IMR-90 (cell line): ENCODE measurements around the gene ATXN1L. TPM values are rescaled to one million over a fixed set of nuclear protein-coding genes. Genes with fewer than 3 reads are reported as not detected.

Source experiments
- ATAC-seq: fragments of 200-7000 bp; cut with Tn5 transposase; 2 replicates; pipeline ENCODE4 v1.9.1; 2020; ENCODE audit warnings: low read depth, mild to moderate bottlenecking, moderate library complexity
- BruUV-seq: library from RNA; stranded (reverse); fragments of 400-500 nt; replicated peaks from 2 replicates; lab custom pipeline; 2021; lab: Mats Ljungman, UMichigan
- CTCF ChIA-PET: fragments of 300-600 bp; formaldehyde crosslinking; extraction: SDS; loops from one replicate; lab custom pipeline; 2021; ENCODE audit warnings: antibody characterized with exemption; lab: Yijun Ruan, JAX
- POLR2A ChIA-PET: fragments of 300-600 bp; sonication (Branson Sonifier 250); formaldehyde crosslinking; loops from one replicate; lab custom pipeline; 2022; ENCODE audit warnings: antibody characterized with exemption; ENCODE audit not compliant: unreplicated experiment; lab: Charles Lee
- DNase-seq: peaks from one replicate; pipeline ENCODE4 v3.0.0; 2013
- H2AFZ ChIP-seq: replicated peaks from 2 replicates; pipeline ENCODE3; 2013; ENCODE audit warnings: low read length, mild to moderate bottlenecking; ENCODE audit not compliant: poor library complexity
- H2AK5ac ChIP-seq: 2 replicates; pipeline ENCODE4 v1.6.1; 2013; ENCODE audit warnings: low read depth, low read length, inconsistent platforms
- H2AK9ac ChIP-seq: replicated peaks from 2 replicates; pipeline ENCODE3; 2013; ENCODE audit warnings: mild to moderate bottlenecking, low read depth, low read length, moderate library complexity; ENCODE audit not compliant: poor library complexity
- H2BK120ac ChIP-seq: 2 replicates; pipeline ENCODE4 v1.6.1; 2013; ENCODE audit warnings: low read depth, low read length, inconsistent platforms
- H2BK15ac ChIP-seq: 3 replicates; pipeline ENCODE4 v1.6.1; 2013; ENCODE audit warnings: low read depth, low read length, inconsistent platforms
- H2BK20ac ChIP-seq: 2 replicates; pipeline ENCODE4 v1.6.1; 2013; ENCODE audit warnings: low read depth, mild to moderate bottlenecking, inconsistent platforms, low read length, moderate library complexity
- H2BK5ac ChIP-seq: 2 replicates; pipeline ENCODE4 v1.6.1; 2013; ENCODE audit warnings: mild to moderate bottlenecking, low read depth, low read length, inconsistent platforms; ENCODE audit not compliant: poor library complexity, severe bottlenecking
- H3K14ac ChIP-seq: replicated peaks from 2 replicates; pipeline ENCODE4 v1.6.1; 2013; ENCODE audit warnings: low read depth, low read length, inconsistent platforms
- H3K18ac ChIP-seq: 2 replicates; pipeline ENCODE4 v1.6.1; 2013; ENCODE audit warnings: low read depth, low read length, control low read depth
- H3K23ac ChIP-seq: 2 replicates; pipeline ENCODE4 v1.6.1; 2013; ENCODE audit warnings: low read depth, low read length, inconsistent platforms
- H3K27ac ChIP-seq: 2 replicates; pipeline ENCODE4 v1.5.1; 2013; ENCODE audit warnings: mild to moderate bottlenecking, control low read depth, low read length; ENCODE audit not compliant: insufficient read depth
- H3K27me3 ChIP-seq: 2 replicates; pipeline ENCODE4 v1.6.1; 2013; ENCODE audit warnings: low read length; ENCODE audit not compliant: control insufficient read depth, insufficient read depth
- H3K36me3 ChIP-seq: 2 replicates; pipeline ENCODE4 v1.6.1; 2013; ENCODE audit warnings: low read length, mixed read lengths; ENCODE audit not compliant: control insufficient read depth, insufficient read depth
- H3K4ac ChIP-seq: 2 replicates; pipeline ENCODE4 v1.6.1; 2013; ENCODE audit warnings: low read depth, low read length, inconsistent platforms
- H3K4me1 ChIP-seq: 2 replicates; pipeline ENCODE4 v1.6.1; 2013; ENCODE audit warnings: low read length, mixed read lengths; ENCODE audit not compliant: control insufficient read depth, insufficient read depth
- H3K4me2 ChIP-seq: 2 replicates; pipeline ENCODE4 v1.6.1; 2013; ENCODE audit warnings: low read depth, mild to moderate bottlenecking, control low read depth, low read length, moderate library complexity
- H3K4me3 ChIP-seq: 2 replicates; pipeline ENCODE4 v1.5.1; 2013; ENCODE audit warnings: low read depth, mild to moderate bottlenecking, control low read depth, low read length, moderate library complexity; ENCODE audit not compliant: insufficient read depth
- H3K56ac ChIP-seq: 2 replicates; pipeline ENCODE4 v1.6.1; 2013; ENCODE audit warnings: low read length, inconsistent platforms; ENCODE audit not compliant: insufficient read depth; ENCODE audit errors: extremely low read depth
- H3K79me1 ChIP-seq, 2 experiments: 2 replicates each; pipeline ENCODE4 v1.6.1; 2013; ENCODE audit warnings: low read length in 2 of 2, inconsistent platforms in 1 of 2, low read depth in 1 of 2
- H3K9ac ChIP-seq: 2 replicates; pipeline ENCODE4 v1.6.1; 2013; ENCODE audit warnings: low read depth, low read length, control low read depth
- H3K9me1 ChIP-seq: 2 replicates; pipeline ENCODE4 v1.6.1; 2013; ENCODE audit warnings: low read length, inconsistent platforms; ENCODE audit not compliant: insufficient read depth
- H3K9me3 ChIP-seq: 2 replicates; pipeline ENCODE4 v1.6.1; 2013; ENCODE audit warnings: low read length; ENCODE audit not compliant: control insufficient read depth, insufficient read depth
- H4K20me1 ChIP-seq: 2 replicates; pipeline ENCODE4 v1.6.1; 2013; ENCODE audit warnings: low read length, inconsistent platforms; ENCODE audit not compliant: insufficient read depth
- H4K5ac ChIP-seq: 2 replicates; pipeline ENCODE4 v1.6.1; 2013; ENCODE audit warnings: mild to moderate bottlenecking, low read depth, low read length, control low read depth
- H4K8ac ChIP-seq, 2 experiments: 2 replicates each; pipeline ENCODE4 v1.6.1; 2013; ENCODE audit warnings: low read depth in 2 of 2, low read length in 2 of 2, control low read depth in 1 of 2, inconsistent platforms in 1 of 2
- H4K91ac ChIP-seq: 2 replicates; pipeline ENCODE4 v1.6.1; 2013; ENCODE audit warnings: low read depth, low read length, inconsistent platforms; ENCODE audit not compliant: insufficient read depth
- RCOR1 ChIP-seq: IDR thresholded peaks from 2 replicates; pipeline ENCODE4 v1.6.1; 2012; ENCODE audit warnings: mild to moderate bottlenecking, low read length, improper control_type of control experiment; ENCODE audit not compliant: insufficient replicate concordance
- WGBS, 2 experiments: methylation state at CpG; one replicate each; pipeline versions ENCODE4 v1.1.5 to v1.1.7; 2013; ENCODE audit warnings: missing lambda C conversion rate in 2 of 2; ENCODE audit not compliant: insufficient read length in 1 of 2; ENCODE audit errors: extremely low coverage in 2 of 2; 5-methylcytosine and 5-hydroxymethylcytosine counted together
- dilution Hi-C: fragments of 300-500 bp; cut with HindIII; formaldehyde crosslinking; loops from one replicate; pipeline ENCODE4 v1.14.3; 2018; ENCODE audit warnings: low sequenced_read_pairs; ENCODE audit not compliant: unreplicated experiment
- in situ Hi-C: fragments of 300-500 bp; cut with MboI; formaldehyde crosslinking; loops from 3 replicates; pipeline ENCODE4 v1.14.3; 2019; ENCODE audit warnings: low sequenced_read_pairs, inconsistent platforms, mixed read lengths
- intact Hi-C: fragments of 100-400 bp; cut with micrococcal nuclease; formaldehyde crosslinking; loops from 2 replicates; pipeline ENCODE4 v1.10.0; 2022
- polyA plus RNA-seq, 3 experiments: library from polyadenylated mRNA; depleted of rRNA; stranded (reverse); fragments of >200 nt; gene quantifications; 2 replicates each; pipeline ENCODE4 v1.2.3, GENCODE V29; 2012; ENCODE audit warnings: low replicate concordance in 1 of 3
- total RNA-seq: library from RNA; depleted of rRNA; stranded (reverse); fragments of >200 nt; gene quantifications from 2 replicates; pipeline ENCODE4 v1.2.3, GENCODE V29; 2012

ATXN1L gene
- total and polyA plus RNA-seq, 2 of the 4 experiments (the other 2 are of a cell fraction) = 5.2 to 9.2 TPM

- Histone ChIP-seq H4K5ac (no peak overlapping the region), H3K27me3 (no peaks in the 10 kb centered on the region), H3K27ac (no peak overlapping the region), H2BK15ac (no peak overlapping the region), H3K18ac (no peak overlapping the region), H3K4me3 (no peak overlapping the region), H3K9me1 (peaks cover 21% of the 10 kb centered on the region), H3K4ac (no peak overlapping the region), H2BK120ac (no peak overlapping the region), H4K20me1 (peaks cover 25% of the 10 kb centered on the region), H2BK20ac (no peak overlapping the region), H3K4me2 (no peak overlapping the region), H3K9me3 (no peaks in the 10 kb centered on the region), H3K14ac (no peak overlapping the region), H4K91ac (no peak overlapping the region), H3K4me1 (no peaks in the 10 kb centered on the region), H3K23ac (no peak overlapping the region), H3K56ac (no peak overlapping the region), H2AK5ac (no peak overlapping the region), H3K9ac (no peak overlapping the region), H2AFZ (no peak overlapping the region), H3K79me1 (peaks cover 28 to 77% of the 10 kb centered on the region in 2 experiments), H2AK9ac (no peak overlapping the region), H4K8ac (no peak overlapping the region), H3K36me3 (peaks cover 54% of the 10 kb centered on the region), H2BK5ac (no peak overlapping the region)
- ChIA-PET CTCF (interaction anchor here (0.6 kb wide), 1 partner anchor 22 kb away, joined by 3 read pairs; no protein-coding TSS in a partner anchor), POLR2A (no interaction called here)
- no peak for DNase-seq
- no CpG with 5 or more reads among the region's 4 CpGs for WGBS, 2 experiments
- no TSS peak for BruUV-seq
- ATAC-seq = no peak
- intact Hi-C loops = no loop called here
- no peak for TF ChIP-seq RCOR1
- dilution Hi-C loops = no loop called here
- in situ Hi-C loops = no loop called here
Observed at GRCh38 chr16:71853413-71853812, 7.6 kb downstream of the ATXN1L start.
